ENCODE measurements around the gene IL23A. TPM values are rescaled to one million over a fixed set of nuclear protein-coding genes. Genes with fewer than 3 reads are reported as not detected.
A peak's percentile ranks its signal among the peaks of the same experiment; 100 is the strongest.

Gene IL23A
- total and polyA plus RNA-seq, 2 of the 13 experiments (the other 11 are each of a cell fraction or from before 2014, with no cell fraction given): 0.33 to 0.35 TPM

GRCh38 chr12:56333679-56334489, 4.8 kb upstream of the IL23A start, which contains the start of gene PAN2 (continued):
- 0 out of 2 replicates have a peak, but pooled peaks have one; percentile 13 for TF ChIP-seq SP4 (CRISPR knock-in tag; IDR thresholded peaks at IDR 0.05)
- peak; percentile 77 for TF ChIP-seq RBFOX2 (IDR thresholded peaks at IDR 0.05; ENCODE audit: low read depth, low read length)
- TF ChIP-seq ZNF75D (CRISPR knock-in tag; IDR thresholded peaks at IDR 0.05; ENCODE audit: borderline replicate concordance): 0 out of 2 replicates have a peak, but pooled peaks have one; percentile 41
- TF ChIP-seq GATA4 (IDR thresholded peaks at IDR 0.05; ENCODE audit: borderline replicate concordance, low read depth): 0 out of 2 replicates have a peak, but pooled peaks have one; percentile 23
- TF ChIP-seq NCOA2 (CRISPR knock-in tag; IDR thresholded peaks at IDR 0.05): peak; percentile 40; the same call in 1 of the 2 replicates
- TF ChIP-seq CBFB (CRISPR knock-in tag; IDR thresholded peaks at IDR 0.05): peak; percentile 33; the same call in 1 of the 2 replicates
- 0 out of 2 replicates have a peak, but pooled peaks have one; percentile 22 for TF ChIP-seq MLXIP (CRISPR knock-in tag; IDR thresholded peaks at IDR 0.05; ENCODE audit: borderline replicate concordance)
- peak; percentile 44; the same call in 1 of the 2 replicates for TF ChIP-seq ZNF441 (CRISPR knock-in tag; IDR thresholded peaks at IDR 0.05; ENCODE audit: borderline replicate concordance)
- no peak for TF ChIP-seq ZBTB44 (CRISPR knock-in tag; IDR thresholded peaks at IDR 0.05)
- peak; percentile 21; the same call in 1 of the 2 replicates for TF ChIP-seq ZFP36L2 (CRISPR knock-in tag; IDR thresholded peaks at IDR 0.05)
- peak; percentile 76 for TF ChIP-seq HOXA3 (CRISPR knock-in tag; IDR thresholded peaks at IDR 0.05)
- TF ChIP-seq DMAP1 (CRISPR knock-in tag; IDR thresholded peaks at IDR 0.05): peak; percentile 90
- 0 out of 2 replicates have a peak, but pooled peaks have one; percentile 52 for TF ChIP-seq SIN3A (IDR thresholded peaks at IDR 0.05; ENCODE audit: borderline replicate concordance, low read depth, low read length)
- TF ChIP-seq HMG20B (CRISPR knock-in tag; conservative IDR thresholded peaks at IDR 0.05): no peak
- 0 out of 2 replicates have a peak, but pooled peaks have one; percentile 23 for TF ChIP-seq TFE3 (CRISPR knock-in tag; IDR thresholded peaks at IDR 0.05)
- TF ChIP-seq SMAD3 (CRISPR knock-in tag; IDR thresholded peaks at IDR 0.05): peak; percentile 64
- 0 out of 2 replicates have a peak, but pooled peaks have one; percentile 69 for TF ChIP-seq GLI4 (CRISPR knock-in tag; IDR thresholded peaks at IDR 0.05; ENCODE audit: borderline replicate concordance)
- TF ChIP-seq ZBTB21 (CRISPR knock-in tag; IDR thresholded peaks at IDR 0.05): peak; percentile 30; the same call in 1 of the 2 replicates
- TF ChIP-seq HOMEZ (CRISPR knock-in tag; IDR thresholded peaks at IDR 0.05; ENCODE audit: low read depth): peak; percentile 70; the same call in 1 of the 2 replicates
- peak; percentile 96 for TF ChIP-seq NFYC (CRISPR knock-in tag; IDR thresholded peaks at IDR 0.05)
- TF ChIP-seq GFI1 (CRISPR knock-in tag; IDR thresholded peaks at IDR 0.05; ENCODE audit: borderline replicate concordance): 0 out of 2 replicates have a peak, but pooled peaks have one; percentile 23
- peak; percentile 92 for TF ChIP-seq GABPB1 (CRISPR knock-in tag; IDR thresholded peaks at IDR 0.05)

Measured in HepG2 (cell line).